Ishikawa (cell line): ENCODE results near the gene ABCG5.

ENCODE experiments used
- CEBPB ChIP-seq: IDR thresholded peaks from 2 replicates; pipeline ENCODE4 v1.6.1; 2012
- CREB1 ChIP-seq: IDR thresholded peaks from 2 replicates; pipeline ENCODE4 v1.6.1; 2012; ENCODE audit warnings: low read depth
- EGR1 ChIP-seq: IDR thresholded peaks from 2 replicates; pipeline ENCODE4 v1.6.1; 2012
- EP300 ChIP-seq: IDR thresholded peaks from 2 replicates; pipeline ENCODE4 v1.6.1; 2012; ENCODE audit warnings: borderline replicate concordance
- FOXM1 ChIP-seq: IDR thresholded peaks from 2 replicates; pipeline ENCODE4 v1.6.1; 2012; ENCODE audit warnings: low read depth, borderline replicate concordance
- MAX ChIP-seq: IDR thresholded peaks from 2 replicates; pipeline ENCODE4 v1.6.1; 2012
- NFIC ChIP-seq: IDR thresholded peaks from 2 replicates; pipeline ENCODE4 v1.6.1; 2012
- RAD21 ChIP-seq: IDR thresholded peaks from 2 replicates; pipeline ENCODE4 v1.6.1; 2012; ENCODE audit warnings: low read depth
- REST ChIP-seq: IDR thresholded peaks from 2 replicates; pipeline ENCODE4 v1.6.1; 2012; ENCODE audit warnings: low read depth, mild to moderate bottlenecking
- TAF1 ChIP-seq: IDR thresholded peaks from 2 replicates; pipeline ENCODE4 v1.6.1; 2012; ENCODE audit warnings: low read depth, mild to moderate bottlenecking
- TCF12 ChIP-seq: IDR thresholded peaks from 2 replicates; pipeline ENCODE4 v1.6.1; 2012; ENCODE audit warnings: low read depth
- TEAD4 ChIP-seq: IDR thresholded peaks from 2 replicates; pipeline ENCODE4 v1.6.1; 2012
- USF1 ChIP-seq: IDR thresholded peaks from 2 replicates; pipeline ENCODE4 v1.6.1; 2012
- YY1 ChIP-seq: IDR thresholded peaks from 2 replicates; pipeline ENCODE4 v1.6.1; 2012; ENCODE audit warnings: low read depth
- ZBTB7A ChIP-seq: IDR thresholded peaks from 2 replicates; pipeline ENCODE4 v1.6.1; 2012; ENCODE audit warnings: low read depth

The ABCG5 gene

GRCh38 chr2:43846140-43846793, 7.6 kb upstream of the ABCG5 start:
- TF ChIP-seq TCF12 (no peak), REST (no peak), EGR1 (no peak), MAX (no peak), FOXM1 (no peak), ZBTB7A (no peak), TEAD4 (no peak), CEBPB (no peak), USF1 (no peak), RAD21 (no peak), EP300 (no peak), YY1 (no peak), NFIC (no peak), CREB1 (no peak), TAF1 (no peak)

- TF ChIP-seq TCF12 (no peak), YY1 (no peak), RAD21 (no peak), TAF1 (no peak), REST (no peak), CEBPB (no peak), NFIC (no peak), EP300 (no peak)
Observed at GRCh38 chr2:43845181-43845580, 6.5 kb upstream of the ABCG5 start.

GRCh38 chr2:43842866-43843226, 4.2 kb upstream of the ABCG5 start:
- TF ChIP-seq RAD21 = no peak
- TF ChIP-seq EGR1 = no peak
- TF ChIP-seq CEBPB = no peak
- TF ChIP-seq TEAD4 = no peak
- TF ChIP-seq USF1 = no peak
- no peak for TF ChIP-seq NFIC
- TF ChIP-seq CREB1 = no peak
- TF ChIP-seq MAX = no peak
- TF ChIP-seq REST = no peak
- no peak for TF ChIP-seq YY1
- no peak for TF ChIP-seq TAF1
- TF ChIP-seq FOXM1 = no peak
- TF ChIP-seq EP300 = no peak
- no peak for TF ChIP-seq ZBTB7A
- no peak for TF ChIP-seq TCF12

- TF ChIP-seq REST = no peak
- TF ChIP-seq YY1 = no peak
- no peak for TF ChIP-seq EP300
- no peak for TF ChIP-seq EGR1
- TF ChIP-seq FOXM1 = no peak
- no peak for TF ChIP-seq RAD21
- no peak for TF ChIP-seq CREB1
- TF ChIP-seq MAX = no peak
- no peak for TF ChIP-seq NFIC
- TF ChIP-seq CEBPB = no peak
- TF ChIP-seq TEAD4 = no peak
- TF ChIP-seq USF1 = no peak
- TF ChIP-seq TAF1 = no peak
Observed at GRCh38 chr2:43841949-43842865, 3.6 kb upstream of the ABCG5 start.
